AG04450 (cell line): ENCODE data around the gene ETV6. TPM values are rescaled to one million over a fixed set of nuclear protein-coding genes. Genes with fewer than 3 reads are reported as not detected.

Source experiments
- CTCF ChIA-PET: fragments of 300-600, 350-600 bp; formaldehyde crosslinking; extraction: SDS; loops from one replicate; lab custom pipeline; 2022; ENCODE audit warnings: antibody characterized with exemption, inconsistent platforms; lab: Charles Lee
- POLR2A ChIA-PET: fragments of 350-600 bp; formaldehyde crosslinking; extraction: SDS; loops from one replicate; lab custom pipeline; 2021; ENCODE audit warnings: antibody characterized with exemption, inconsistent platforms; lab: Yijun Ruan, JAX
- DNase-seq: peaks from one replicate; pipeline ENCODE4 v3.0.0-alpha.2; 2011; ENCODE audit warnings: low read depth, low spot score
- H3K27ac ChIP-seq: one replicate; pipeline ENCODE4 v1.5.1; 2012; ENCODE audit warnings: low read depth, low read length, control low read depth
- H3K27me3 ChIP-seq: one replicate; pipeline ENCODE4 v1.6.0; 2012; ENCODE audit warnings: low read length; ENCODE audit not compliant: control insufficient read depth, insufficient read depth
- H3K4me3 ChIP-seq: 2 replicates; pipeline ENCODE4 v1.5.1; 2011; ENCODE audit warnings: mild to moderate bottlenecking, low read depth, low read length, control low read depth
- H3K9me3 ChIP-seq: 2 replicates; pipeline ENCODE4 v1.5.1; 2012; ENCODE audit warnings: low read length; ENCODE audit not compliant: control insufficient read depth, insufficient read depth
- CTCF ChIP-seq: IDR thresholded peaks from 2 replicates; pipeline ENCODE4 v1.5.1; 2011; ENCODE audit warnings: low read depth, low read length, control low read depth, inconsistent platforms
- polyA plus RNA-seq: library from polyadenylated mRNA; depleted of rRNA; stranded (reverse); fragments of >200 nt; gene quantifications from 2 replicates; pipeline ENCODE4 v1.2.3, GENCODE V29; 2011

ETV6 gene
- polyA plus RNA-seq, 1 experiment = 7.9 TPM

GRCh38 chr12:11885261-11886038 is 236.0 kb downstream of the ETV6 start:
- no peak for TF ChIP-seq CTCF
- ChIA-PET CTCF (interaction anchor here (0.5 kb wide), 1 partner anchor 196 kb away, joined by 4 read pairs; no protein-coding TSS in a partner anchor), POLR2A (no interaction called here)
- H3K27me3 ChIP-seq = no peaks in the 10 kb centered on the region
- H3K27ac ChIP-seq = peak overlapping the region; percentile 62
- H3K9me3 ChIP-seq = no peaks in the 10 kb centered on the region
- H3K4me3 ChIP-seq = no peak overlapping the region
- DNase-seq = peak; percentile 42

GRCh38 chr12:11886339-11886738 is 236.9 kb downstream of the ETV6 start:
- no peaks in the 10 kb centered on the region for H3K9me3 ChIP-seq
- no peak overlapping the region for H3K4me3 ChIP-seq
- POLR2A ChIA-PET = no interaction called here
- no peak for DNase-seq
- CTCF ChIA-PET = no interaction called here
- H3K27ac ChIP-seq = no peak overlapping the region
- H3K27me3 ChIP-seq = no peaks in the 10 kb centered on the region
- TF ChIP-seq CTCF = no peak

GRCh38 chr12:11888029-11888428 is 238.6 kb downstream of the ETV6 start:
- CTCF ChIA-PET = no interaction called here
- Histone ChIP-seq H3K9me3 (no peaks in the 10 kb centered on the region), H3K27ac (no peak overlapping the region), H3K4me3 (no peak overlapping the region), H3K27me3 (no peaks in the 10 kb centered on the region)
- POLR2A ChIA-PET = interaction anchor here (0.6 kb wide), 1 partner anchor 905 kb away, joined by 3 read pairs; no protein-coding TSS in a partner anchor
- TF ChIP-seq CTCF = no peak
- no peak for DNase-seq

GRCh38 chr12:11891346-11891745 is 241.9 kb downstream of the ETV6 start:
- ChIA-PET POLR2A (interaction anchor here (0.7 kb wide), 1 partner anchor 375 kb away, joined by 6 read pairs; no protein-coding TSS in a partner anchor), CTCF (interaction anchor here (0.6 to 0.8 kb wide), 4 partner anchors 132 to 385 kb away, joined by 3 to 7 read pairs (median 5); no protein-coding TSS in a partner anchor)
- Histone ChIP-seq H3K27ac (no peak overlapping the region), H3K9me3 (no peaks in the 10 kb centered on the region), H3K4me3 (no peak overlapping the region), H3K27me3 (no peaks in the 10 kb centered on the region)
- TF ChIP-seq CTCF = no peak
- no peak for DNase-seq
